Epithelial cell of esophagus (primary cell): ENCODE data around the gene OPN4.

ENCODE experiments used
- DNase-seq: peaks from one replicate; pipeline ENCODE4 v3.0.0; 2010; ENCODE audit warnings: low read depth
- H3K4me3 ChIP-seq: 2 replicates; pipeline ENCODE4 v1.5.1; 2011; ENCODE audit warnings: mild to moderate bottlenecking, low read length, control low read depth
- CTCF ChIP-seq: IDR thresholded peaks from 2 replicates; pipeline ENCODE4 v1.5.1; 2011; ENCODE audit warnings: low read depth, mild to moderate bottlenecking, low read length, control low read depth, inconsistent platforms; ENCODE audit not compliant: insufficient read depth; ENCODE audit errors: missing control alignments

Gene OPN4

GRCh38 chr10:86682675-86683074 is 28.3 kb downstream of the OPN4 start:
- TF ChIP-seq CTCF: no peak
- no peak overlapping the region for H3K4me3 ChIP-seq
- DNase-seq: no peak

GRCh38 chr10:86684331-86685097 is 30.2 kb downstream of the OPN4 start:
- no peak overlapping the region for H3K4me3 ChIP-seq
- TF ChIP-seq CTCF: peak; percentile 10
- no peak for DNase-seq

GRCh38 chr10:86685416-86685815 is 31.1 kb downstream of the OPN4 start:
- no peak for DNase-seq
- TF ChIP-seq CTCF: no peak
- H3K4me3 ChIP-seq: no peak overlapping the region

- no peak overlapping the region for H3K4me3 ChIP-seq
- no peak for DNase-seq
- no peak for TF ChIP-seq CTCF
These were observed 31.7 kb downstream of the OPN4 start for GRCh38 chr10:86685893-86686632.

- no peak for DNase-seq
- H3K4me3 ChIP-seq: no peak overlapping the region
- no peak for TF ChIP-seq CTCF
These were observed 32.6 kb downstream of the OPN4 start for GRCh38 chr10:86686972-86687371.

GRCh38 chr10:86687750-86688149 is 33.4 kb downstream of the OPN4 start:
- no peak overlapping the region for H3K4me3 ChIP-seq
- no peak for TF ChIP-seq CTCF
- no peak for DNase-seq

- TF ChIP-seq CTCF: peak; percentile 89
- peak; percentile 74 for DNase-seq
- no peak overlapping the region for H3K4me3 ChIP-seq
These were observed 34.1 kb downstream of the OPN4 start for GRCh38 chr10:86688398-86688921.
